SK-N-MC (cell line): ENCODE data around the gene TCEAL9.
A peak's percentile ranks its signal among the peaks of the same experiment; 100 is the strongest.
"Not testable (repeated sequence)": the region's sequence is repeated elsewhere in the genome, so short reads cannot be mapped to it uniquely, and the experiment has no call there.

Experiments used
- DNase-seq: peaks from one replicate; pipeline ENCODE4 v3.0.0-alpha.2; 2011; ENCODE audit warnings: low read depth, low spot score
- H3K27ac ChIP-seq: fragments of 200-600 bp; sonication (generic); 2 replicates; pipeline ENCODE4 v1.5.1; 2016; ENCODE audit warnings: mixed run types
- H3K36me3 ChIP-seq: fragments of 200-600 bp; sonication (generic); 2 replicates; pipeline ENCODE4 v1.6.1; 2017; ENCODE audit warnings: antibody characterized with exemption, low read length, mixed read lengths; ENCODE audit not compliant: insufficient read depth
- H3K4me3 ChIP-seq: fragments of 200-600 bp; sonication (generic); 2 replicates; pipeline ENCODE4 v1.5.1; 2016
- H3K9ac ChIP-seq: fragments of 200-600 bp; sonication (generic); 2 replicates; pipeline ENCODE4 v1.8.0; 2017; ENCODE audit warnings: mixed run types, mixed read lengths; ENCODE audit not compliant: insufficient read length
- H3K9me3 ChIP-seq: fragments of 200-600 bp; sonication (generic); 2 replicates; pipeline ENCODE4 v1.6.1; 2017; ENCODE audit warnings: low read depth, mild to moderate bottlenecking, antibody characterized with exemption, low read length, moderate library complexity, mixed read lengths
- EZH2 ChIP-seq: fragments of 200-600 bp; sonication (generic); IDR thresholded peaks from one replicate; pipeline ENCODE4 v1.6.1; 2017; ENCODE audit warnings: antibody characterized with exemption
- FOXP2 ChIP-seq: optimal IDR thresholded peaks from 2 replicates; pipeline ENCODE3; 2011; ENCODE audit warnings: mild to moderate bottlenecking, moderate library complexity; ENCODE audit not compliant: insufficient read depth; ENCODE audit errors: extremely low read length, control extremely low read depth
- POLR2AphosphoS5 ChIP-seq: IDR thresholded peaks from 2 replicates; pipeline ENCODE4 v1.6.1; 2012; ENCODE audit warnings: mild to moderate bottlenecking, low read depth, low read length, borderline replicate concordance

The TCEAL9 gene

DNA sequence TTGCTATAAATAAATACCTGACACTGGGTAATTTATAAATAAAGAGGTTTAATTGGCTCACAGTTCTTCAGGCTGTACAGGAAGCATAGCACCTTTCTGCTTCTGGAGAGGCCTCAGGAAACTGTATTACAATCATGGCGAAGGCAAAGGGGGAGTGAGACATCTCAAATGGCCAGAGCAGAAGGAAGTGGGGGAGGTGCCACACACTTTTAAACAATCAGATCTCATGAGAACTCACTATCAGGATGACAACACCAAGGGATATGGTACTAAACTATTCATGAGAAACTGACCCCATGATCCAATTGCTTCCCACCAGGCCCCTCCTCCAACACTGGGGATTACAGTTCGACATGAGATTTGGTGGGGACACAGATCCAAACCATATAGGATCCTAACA lies 11.7 kb upstream of the TCEAL9 start:
- H3K9me3 ChIP-seq = no peaks in the 10 kb centered on the region
- DNase-seq = no peak

DNA sequence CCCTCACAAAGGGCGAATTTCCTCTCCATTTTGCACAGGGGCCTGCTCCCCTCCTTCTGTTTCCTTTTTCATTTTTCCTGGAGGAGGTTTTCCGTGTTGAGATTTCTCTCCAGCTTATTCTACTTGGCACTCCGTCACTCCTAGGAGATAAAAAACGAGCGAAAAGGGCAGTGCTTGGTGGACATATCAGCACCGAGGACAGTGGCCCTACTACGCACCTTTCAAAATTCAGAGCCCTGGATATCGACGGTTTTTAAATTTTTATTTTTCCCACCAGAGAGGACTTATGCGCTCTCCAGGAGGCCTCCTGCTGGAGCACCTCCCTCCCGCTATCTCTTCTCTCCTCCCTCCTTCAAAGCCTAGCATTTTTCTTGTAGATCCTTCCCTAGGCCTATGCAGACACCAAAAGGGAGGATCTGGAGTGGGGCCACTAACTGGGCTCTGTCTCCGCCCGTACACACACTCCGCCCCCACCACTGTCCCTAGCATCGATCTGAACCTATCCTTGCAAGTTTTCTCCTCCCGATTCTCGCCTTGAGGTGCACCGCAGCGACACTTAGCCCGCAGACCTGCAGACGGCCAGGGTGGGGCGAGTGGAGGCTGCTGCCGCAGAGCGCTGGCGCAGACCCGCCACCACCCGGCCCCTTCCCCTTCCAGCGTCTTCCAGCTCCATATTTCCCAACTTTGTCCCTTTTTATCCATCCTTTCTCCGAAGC lies 8.5 kb upstream of the TCEAL9 start:
- no peaks in the 10 kb centered on the region for H3K9me3 ChIP-seq
- H3K4me3 ChIP-seq = no peak overlapping the region
- no peak overlapping the region for H3K27ac ChIP-seq
- DNase-seq = no peak
- TF ChIP-seq FOXP2 (no peak), POLR2AphosphoS5 (no peak)
- no peak overlapping the region for H3K9ac ChIP-seq
- no peaks in the 10 kb centered on the region for H3K36me3 ChIP-seq

More for the DNA sequence above, 11.7 kb upstream of the TCEAL9 start:
- no peak overlapping the region for H3K4me3 ChIP-seq
- H3K9ac ChIP-seq = no peak overlapping the region
- TF ChIP-seq EZH2 (no peak), FOXP2 (no peak), POLR2AphosphoS5 (no peak)
- no peaks in the 10 kb centered on the region for H3K36me3 ChIP-seq
- no peak overlapping the region for H3K27ac ChIP-seq

DNA sequence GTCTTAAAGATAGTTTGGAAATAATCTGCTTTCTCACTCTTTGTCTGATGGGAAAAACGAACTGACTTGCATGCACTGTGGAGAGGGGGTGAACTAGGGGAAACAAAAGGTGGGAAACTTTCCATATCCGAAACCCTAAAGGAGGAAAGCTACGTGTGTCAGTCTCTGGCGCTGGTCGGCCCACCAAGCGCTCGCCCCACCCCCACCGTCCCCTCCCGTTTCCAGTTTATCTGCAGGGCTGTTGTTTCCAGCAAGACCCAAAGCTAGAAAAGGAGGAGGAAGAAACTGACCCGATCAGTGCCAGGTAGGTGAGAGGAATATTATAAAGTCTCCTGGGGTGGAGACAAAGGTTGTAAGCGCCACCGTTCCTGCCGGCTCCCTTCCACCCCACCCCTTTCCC lies 552 bp downstream of the TCEAL9 start:
- H3K4me3 ChIP-seq = peak overlapping the region; percentile 88
- TF ChIP-seq FOXP2 = no peak
- no peak for TF ChIP-seq POLR2AphosphoS5
- TF ChIP-seq EZH2 = no peak
- H3K9ac ChIP-seq = peak overlapping the region; percentile 85
- no peaks in the 10 kb centered on the region for H3K9me3 ChIP-seq
- 0 out of 2 replicates have a peak overlapping the region, but pooled peaks have one; percentile 42 for H3K27ac ChIP-seq
- no peak for DNase-seq
- peaks cover 7% of the 10 kb centered on the region for H3K36me3 ChIP-seq

DNA sequence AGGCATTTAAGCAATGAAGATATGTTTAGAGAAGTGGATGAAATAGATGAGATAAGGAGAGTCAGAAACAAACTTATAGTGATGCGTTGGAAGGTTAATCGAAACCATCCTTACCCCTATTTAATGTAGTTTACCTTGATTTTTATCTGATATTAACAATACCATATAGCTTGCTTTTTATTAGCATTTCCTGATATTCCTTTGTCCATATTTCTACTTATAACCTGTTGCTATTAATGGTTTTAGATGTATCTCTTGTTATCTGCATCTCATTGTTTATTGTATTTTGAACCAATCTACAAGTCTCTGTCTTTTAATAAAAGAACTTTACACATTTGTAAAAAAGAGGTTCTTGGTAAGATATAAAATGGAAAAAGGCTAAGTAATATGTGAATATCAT lies 1.6 kb downstream of the TCEAL9 start:
- TF ChIP-seq FOXP2 (no peak), EZH2 (no peak), POLR2AphosphoS5 (no peak)
- H3K9me3 ChIP-seq = no peaks in the 10 kb centered on the region
- H3K27ac ChIP-seq = no peak overlapping the region
- peaks cover 7% of the 10 kb centered on the region for H3K36me3 ChIP-seq
- H3K9ac ChIP-seq = no peak overlapping the region
- H3K4me3 ChIP-seq = peak overlapping the region; percentile 88
- no peak for DNase-seq

DNA sequence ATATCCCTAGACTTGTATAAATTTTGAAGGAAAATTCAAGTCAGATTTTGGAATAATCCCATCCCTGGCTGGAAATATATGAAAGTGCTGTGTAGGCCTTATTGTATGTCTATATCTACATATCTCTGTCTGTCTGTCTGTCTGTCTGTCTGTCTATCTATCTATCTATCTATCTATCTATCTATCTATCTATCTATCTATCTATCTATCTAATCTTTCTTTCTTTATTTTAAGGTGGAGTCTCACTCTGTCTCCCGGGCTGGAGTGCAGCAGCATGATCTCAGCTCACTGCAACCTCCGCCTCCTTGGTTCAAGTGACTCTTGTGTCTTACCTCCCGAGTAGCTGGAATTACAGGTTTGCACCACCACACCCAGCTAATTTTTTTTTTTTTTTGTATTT lies 3.3 kb downstream of the TCEAL9 start:
- not testable (repeated sequence) for H3K27ac ChIP-seq, H3K36me3 ChIP-seq, H3K9ac ChIP-seq

DNA sequence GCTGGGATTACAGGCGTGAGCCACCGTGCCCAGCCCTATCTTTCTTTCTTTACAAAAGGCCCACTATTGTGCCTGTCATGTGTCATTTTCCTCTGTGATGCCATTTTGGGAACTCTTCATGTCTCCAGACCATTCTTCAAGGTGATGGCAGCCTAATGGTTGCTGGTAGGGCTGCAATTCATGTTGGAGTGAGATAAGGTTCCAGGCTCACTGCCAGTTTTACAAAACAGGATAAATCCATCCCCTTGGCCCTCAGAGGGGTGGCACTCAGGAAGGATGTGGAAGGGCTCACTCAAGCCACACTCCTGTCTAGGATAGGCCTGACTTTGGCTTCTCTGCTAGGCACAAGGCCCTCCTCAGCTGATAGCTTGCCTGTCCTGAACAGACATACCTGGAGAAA lies 3.8 kb downstream of the TCEAL9 start:
- no peak overlapping the region for H3K4me3 ChIP-seq
- no peaks in the 10 kb centered on the region for H3K9me3 ChIP-seq
- H3K36me3 ChIP-seq = peaks cover 7% of the 10 kb centered on the region
- H3K9ac ChIP-seq = no peak overlapping the region
- TF ChIP-seq FOXP2 (no peak), EZH2 (no peak), POLR2AphosphoS5 (no peak)
- no peak overlapping the region for H3K27ac ChIP-seq
- DNase-seq = no peak

More for the DNA sequence above, 3.3 kb downstream of the TCEAL9 start:
- not testable (repeated sequence) for DNase-seq, H3K4me3 ChIP-seq, H3K9me3 ChIP-seq

DNA sequence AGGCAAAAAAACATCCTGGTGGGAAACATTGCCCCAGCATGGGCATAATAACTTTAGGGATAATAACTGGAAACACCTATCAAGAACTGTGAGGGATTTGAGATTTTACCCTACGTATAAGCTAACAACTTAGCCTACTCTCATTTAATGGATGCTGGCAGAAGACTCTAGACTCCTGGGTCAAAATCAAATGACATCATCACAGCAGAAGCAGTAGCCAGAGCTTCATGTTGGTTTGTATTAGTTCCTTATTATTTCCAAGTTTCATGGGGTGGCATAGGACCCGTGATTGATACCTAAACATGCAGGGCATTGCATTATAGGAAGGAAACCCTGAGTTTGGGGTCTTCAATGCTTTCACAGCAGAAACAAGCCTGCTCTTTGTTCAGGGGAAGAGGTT lies 4.6 kb downstream of the TCEAL9 start:
- Histone ChIP-seq H3K36me3 (peaks cover 7% of the 10 kb centered on the region), H3K27ac (no peak overlapping the region), H3K9me3 (no peaks in the 10 kb centered on the region), H3K4me3 (no peak overlapping the region), H3K9ac (no peak overlapping the region)
- DNase-seq = no peak
- TF ChIP-seq FOXP2 (no peak), POLR2AphosphoS5 (no peak), EZH2 (no peak)

DNA sequence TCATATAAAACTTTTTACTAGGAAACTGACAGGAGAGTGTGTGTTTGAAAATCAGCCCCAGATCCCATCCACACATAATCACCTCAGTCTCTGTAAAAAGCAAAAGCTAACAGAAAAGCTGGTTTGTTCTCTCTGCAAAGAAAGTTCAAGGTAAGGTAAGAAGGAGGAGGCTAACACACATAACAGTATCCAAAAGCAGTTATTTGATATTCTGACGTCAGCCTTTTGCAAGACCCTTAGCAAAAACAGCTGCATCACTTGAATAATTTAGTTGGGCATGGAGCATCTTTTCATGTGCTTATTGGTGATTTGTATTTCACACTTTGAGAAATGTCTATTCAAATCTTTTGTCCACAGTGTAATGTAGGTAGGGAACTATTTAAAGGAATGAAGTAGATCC lies 5.5 kb downstream of the TCEAL9 start:
- no peak for DNase-seq
- TF ChIP-seq POLR2AphosphoS5 (no peak), FOXP2 (no peak), EZH2 (no peak)
- Histone ChIP-seq H3K9ac (no peak overlapping the region), H3K36me3 (peaks cover 7% of the 10 kb centered on the region), H3K27ac (no peak overlapping the region), H3K4me3 (no peak overlapping the region), H3K9me3 (no peaks in the 10 kb centered on the region)

DNA sequence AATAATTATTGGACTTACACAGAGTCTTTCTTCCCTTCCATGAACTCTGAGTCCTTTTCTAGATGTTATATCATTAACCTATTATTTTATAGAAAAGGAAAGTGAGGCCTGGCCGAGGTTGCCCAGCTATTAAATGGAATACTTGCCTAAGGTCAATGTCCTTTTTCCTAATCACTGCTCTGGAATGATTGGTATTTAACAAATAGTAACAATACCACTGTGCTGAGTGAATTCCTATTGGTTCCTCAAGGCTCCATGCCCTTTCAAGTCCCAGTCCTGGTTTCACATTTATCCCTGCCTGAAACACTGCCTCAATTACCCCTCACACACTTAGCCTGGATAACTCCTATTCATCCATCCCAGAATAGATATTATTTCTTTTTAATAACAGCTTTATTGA lies 6.2 kb downstream of the TCEAL9 start:
- Histone ChIP-seq H3K9ac (no peak overlapping the region), H3K9me3 (no peaks in the 10 kb centered on the region), H3K27ac (no peak overlapping the region), H3K4me3 (no peak overlapping the region), H3K36me3 (peaks cover 7% of the 10 kb centered on the region)
- no peak for DNase-seq
- TF ChIP-seq POLR2AphosphoS5 = no peak
- TF ChIP-seq FOXP2 = no peak
- TF ChIP-seq EZH2 = no peak
